Testis (tissue), 3 donors: Measurements from ENCODE around the gene EID1. TPM values are rescaled to one million over a fixed set of nuclear protein-coding genes. Genes with fewer than 3 reads are reported as not detected.

Experiments
- DNase-seq: peaks from one replicate; pipeline ENCODE4 v3.0.0-alpha.2; 2019
- H3K27ac ChIP-seq, 2 donors: fragments of 200-600 bp; sonication (generic); one replicate each; pipeline ENCODE4 v1.5.1; 2019
- H3K27me3 ChIP-seq: fragments of 200-600 bp; sonication (generic); one replicate; pipeline ENCODE4 v1.5.1; 2019
- H3K36me3 ChIP-seq: fragments of 200-600 bp; sonication (generic); one replicate; pipeline ENCODE4 v1.5.1; 2017; ENCODE audit warnings: low read depth; ENCODE audit errors: missing control alignments
- H3K4me1 ChIP-seq: fragments of 200-600 bp; sonication (generic); one replicate; pipeline ENCODE4 v1.5.1; 2019
- H3K4me3 ChIP-seq, 2 donors: fragments of 200-600 bp; sonication (generic); one replicate each; pipeline ENCODE4 v1.5.1; 2017 to 2019
- H3K9me3 ChIP-seq: fragments of 200-600 bp; sonication (generic); one replicate; pipeline ENCODE4 v1.5.1; 2017
- CTCF ChIP-seq, 3 experiments: fragments of 450-650 bp in 2 of 3; fragments of 200-600 bp in 1 of 3; sonication (generic) in 1 of 3; IDR thresholded peaks; one replicate each; pipeline ENCODE4 v1.5.1; 2016 to 2019; ENCODE audit warnings: antibody characterized with exemption in 3 of 3, mild to moderate bottlenecking in 2 of 3, moderate library complexity in 1 of 3
- POLR2A ChIP-seq: fragments of 450-650 bp; IDR thresholded peaks from one replicate; pipeline ENCODE4 v1.6.1; 2017; ENCODE audit warnings: antibody characterized with exemption, mild to moderate bottlenecking, moderate library complexity
- WGBS, 2 donors: methylation state at CpG; one replicate each; pipeline ENCODE4 v1.1.5; 2018; 5-methylcytosine and 5-hydroxymethylcytosine counted together
- intact Hi-C: fragments of 100-400 bp; cut with DNase I; formaldehyde crosslinking; loops from one replicate; pipeline ENCODE4 v1.15.1; 2023; ENCODE audit warnings: low total_unique reads
- polyA plus RNA-seq: library from polyadenylated mRNA; stranded (reverse); fragments of 350-450 nt; fragmentation: Illumina TruSeq; extraction: RNeasy Lipid Tissue Mini Kit (QIAGEN cat#74804); gene quantifications from one replicate; pipeline ENCODE4 v1.2.3, GENCODE V29; 2014; ENCODE audit warnings: low read depth, low replicate concordance; ENCODE audit not compliant: insufficient read depth
- total RNA-seq, 2 donors: library from RNA; depleted of rRNA; stranded (reverse); fragments of >200 nt; gene quantifications; one replicate each; pipeline ENCODE4 v1.2.3, GENCODE V29; 2016

EID1 gene
- total and polyA plus RNA-seq, 3 donors from 2014 or later, result 84.1 to 229 (median 164) TPM

GRCh38 chr15:48924528-48925393 lies 46.8 kb downstream of the EID1 start:
- Histone ChIP-seq H3K4me3 (no peak overlapping the region), H3K36me3 (no peaks in the 10 kb centered on the region), H3K9me3 (no peaks in the 10 kb centered on the region), H3K4me1 (no peaks in the 10 kb centered on the region), H3K27ac (no peak overlapping the region), H3K27me3 (no peaks in the 10 kb centered on the region)
- WGBS, 2 donors, result 79 to 86% methylated on average over 5 of the region's 5 CpGs
- intact Hi-C loops, result no loop called here
- DNase-seq, result no peak
- no peak for TF ChIP-seq CTCF (IDR thresholded peaks at IDR 0.05)
- no peak for TF ChIP-seq POLR2A

- H3K4me3 ChIP-seq, result no peak overlapping the region
- H3K9me3 ChIP-seq, result no peaks in the 10 kb centered on the region
- H3K36me3 ChIP-seq, result no peaks in the 10 kb centered on the region
- intact Hi-C loops, result no loop called here
- no peaks in the 10 kb centered on the region for H3K27me3 ChIP-seq
- TF ChIP-seq POLR2A (no peak), CTCF (IDR thresholded peaks at IDR 0.05) (no peak)
- 72 to 80% methylated on average over 9 of the region's 9 CpGs for WGBS, 2 donors
- no peak for DNase-seq
- H3K4me1 ChIP-seq, result no peaks in the 10 kb centered on the region
- H3K27ac ChIP-seq, result no peak overlapping the region
These were observed 47.8 kb downstream of the EID1 start for GRCh38 chr15:48925714-48926223.

- intact Hi-C loops, result no loop called here
- H3K9me3 ChIP-seq, result no peaks in the 10 kb centered on the region
- TF ChIP-seq POLR2A, result no peak
- no peak for TF ChIP-seq CTCF (IDR thresholded peaks at IDR 0.05)
- no peaks in the 10 kb centered on the region for H3K27me3 ChIP-seq
- DNase-seq, result no peak
- H3K4me1 ChIP-seq, result no peaks in the 10 kb centered on the region
- 90 to 94% methylated on average over 6 of the region's 6 CpGs for WGBS, 2 donors
- H3K4me3 ChIP-seq, result no peak overlapping the region
- H3K36me3 ChIP-seq, result no peaks in the 10 kb centered on the region
- H3K27ac ChIP-seq, result no peak overlapping the region
These were observed 51.1 kb downstream of the EID1 start for GRCh38 chr15:48928877-48929538.

GRCh38 chr15:48929661-48930060 lies 51.7 kb downstream of the EID1 start:
- H3K36me3 ChIP-seq, result no peaks in the 10 kb centered on the region
- intact Hi-C loops, result no loop called here
- H3K4me1 ChIP-seq, result no peaks in the 10 kb centered on the region
- no peak overlapping the region for H3K27ac ChIP-seq
- WGBS, 2 donors, result 76 to 85% methylated on average over 3 of the region's 3 CpGs
- H3K27me3 ChIP-seq, result no peaks in the 10 kb centered on the region
- DNase-seq, result no peak
- H3K4me3 ChIP-seq, result no peak overlapping the region
- no peaks in the 10 kb centered on the region for H3K9me3 ChIP-seq
- TF ChIP-seq POLR2A (no peak), CTCF (IDR thresholded peaks at IDR 0.05) (no peak)

Other genes starting within 250 kb of the EID1 start
- 10 to 100 TPM; 48.5 to 68.7 TPM for gene FBN1, start 232.4 kb upstream of the EID1 start, total RNA-seq
- 77.1 TPM for gene FBN1, start 232.4 kb upstream of the EID1 start, polyA plus RNA-seq
- 10 to 100 TPM; 34.7 to 66.3 TPM for gene CEP152, start 67.1 kb upstream of the EID1 start, total RNA-seq
- 11.5 TPM for gene CEP152, start 67.1 kb upstream of the EID1 start, polyA plus RNA-seq
- 10 to 100 TPM; 52.0 to 70.4 TPM for gene SHC4, start 85.8 kb downstream of the EID1 start, total RNA-seq
- gene SHC4, start 85.8 kb downstream of the EID1 start, polyA plus RNA-seq, result 22.7 TPM
- 10 to 100 TPM; 53.6 to 76.1 TPM for gene SECISBP2L, start 168.3 kb downstream of the EID1 start, total RNA-seq
- 29.2 TPM for gene SECISBP2L, start 168.3 kb downstream of the EID1 start, polyA plus RNA-seq